Breast epithelium (tissue), 4 donors: Measurements from ENCODE around the gene SAFB. TPM values are rescaled to one million over a fixed set of nuclear protein-coding genes. Genes with fewer than 3 reads are reported as not detected.

Source experiments
- DNase-seq, 2 donors: peaks; one replicate each; pipeline ENCODE4 v3.0.0-alpha.2; 2019; ENCODE audit warnings: low spot score in 2 of 2
- H3K27ac ChIP-seq, 2 donors: fragments of 200-600 bp; sonication (generic) in 1 of 2; one replicate each; pipeline ENCODE4 v1.5.1; 2016 to 2019; ENCODE audit warnings: mild to moderate bottlenecking in 1 of 2
- H3K27me3 ChIP-seq, 2 donors: fragments of 200-600 bp; sonication (generic) in 1 of 2; one replicate each; pipeline versions ENCODE4 v1.5.1 to v1.6.0; 2017 to 2019; ENCODE audit warnings: control low read depth in 1 of 2, mild to moderate bottlenecking in 1 of 2
- H3K36me3 ChIP-seq: fragments of 200-600 bp; one replicate; pipeline ENCODE4 v1.5.1; 2019
- H3K4me1 ChIP-seq, 2 donors: fragments of 200-600 bp; sonication (generic); one replicate each; pipeline ENCODE4 v1.5.1; 2016 to 2019; ENCODE audit warnings: control low read depth in 1 of 2
- H3K4me3 ChIP-seq, 3 donors: fragments of 200-600 bp; sonication (generic); 1 replicate in 2 of 3; 2 replicates in 1 of 3; pipeline ENCODE4 v1.5.1; 2016 to 2019; ENCODE audit warnings: mild to moderate bottlenecking in 3 of 3, moderate library complexity in 2 of 3
- H3K9me3 ChIP-seq, 2 donors: fragments of 200-600 bp; sonication (generic) in 1 of 2; one replicate each; pipeline ENCODE4 v1.5.1; 2016 to 2019; ENCODE audit warnings: control low read depth in 1 of 2
- CTCF ChIP-seq, 3 donors: fragments of 450-650 bp; IDR thresholded peaks; one replicate each; pipeline ENCODE4 v1.5.1; 2016 to 2017; ENCODE audit warnings: antibody characterized with exemption in 3 of 3, mild to moderate bottlenecking in 3 of 3, moderate library complexity in 3 of 3
- POLR2A ChIP-seq: fragments of 450-650 bp; IDR thresholded peaks from one replicate; pipeline ENCODE4 v1.6.1; 2016; ENCODE audit warnings: antibody characterized with exemption, mild to moderate bottlenecking, moderate library complexity
- POLR2AphosphoS5 ChIP-seq, 3 donors: sonication (generic); formaldehyde crosslinking; IDR thresholded peaks; one replicate each; pipeline ENCODE4 v1.6.1; 2017; ENCODE audit warnings: antibody characterized with exemption in 3 of 3
- intact Hi-C: fragments of 100-400 bp; cut with DNase I; formaldehyde crosslinking; loops from one replicate; pipeline ENCODE4 v1.15.1; 2023; ENCODE audit warnings: low total_unique reads
- total RNA-seq, 3 donors: library from RNA; depleted of rRNA; stranded (reverse); fragments of >200 nt; gene quantifications; one replicate each; pipeline ENCODE4 v1.1.0, GENCODE V29; 2016

Gene SAFB
- total RNA-seq, 3 donors from 2014 or later: 64.2 to 112 (median 111) TPM

GRCh38 chr19:5592531-5593342, 30.1 kb upstream of the SAFB start:
- Histone ChIP-seq H3K9me3 (no peaks in the 10 kb centered on the region), H3K27ac (no peak overlapping the region), H3K27me3 (no peaks in the 10 kb centered on the region), H3K4me3 (no peak overlapping the region), H3K4me1 (no peaks in the 10 kb centered on the region), H3K36me3 (peaks cover 36% of the 10 kb centered on the region)
- intact Hi-C loops: no loop called here
- no peak for TF ChIP-seq POLR2A
- TF ChIP-seq POLR2AphosphoS5 (IDR thresholded peaks at IDR 0.05): no peak
- TF ChIP-seq CTCF (IDR thresholded peaks at IDR 0.05): no peak
- no peak for DNase-seq

- no peaks in the 10 kb centered on the region for H3K9me3 ChIP-seq
- no peaks in the 10 kb centered on the region for H3K27me3 ChIP-seq
- H3K27ac ChIP-seq: no peak overlapping the region
- no peak for TF ChIP-seq POLR2A
- TF ChIP-seq POLR2AphosphoS5 (IDR thresholded peaks at IDR 0.05): no peak
- TF ChIP-seq CTCF (IDR thresholded peaks at IDR 0.05): no peak
- intact Hi-C loops: no loop called here
- DNase-seq: no peak
- no peak overlapping the region for H3K4me3 ChIP-seq
- no peaks in the 10 kb centered on the region for H3K4me1 ChIP-seq
- H3K36me3 ChIP-seq: peaks cover 38% of the 10 kb centered on the region
Observed at GRCh38 chr19:5593343-5594255, 29.3 kb upstream of the SAFB start.

- Histone ChIP-seq H3K27me3 (no peaks in the 10 kb centered on the region), H3K36me3 (peaks cover 47% of the 10 kb centered on the region), H3K4me1 (no peaks in the 10 kb centered on the region), H3K9me3 (no peaks in the 10 kb centered on the region), H3K27ac (no peak overlapping the region), H3K4me3 (no peak overlapping the region)
- intact Hi-C loops: no loop called here
- DNase-seq: no peak
- no peak for TF ChIP-seq CTCF (IDR thresholded peaks at IDR 0.05)
- TF ChIP-seq POLR2A: no peak
- no peak for TF ChIP-seq POLR2AphosphoS5 (IDR thresholded peaks at IDR 0.05)
Observed at GRCh38 chr19:5594521-5594950, 28.3 kb upstream of the SAFB start.

GRCh38 chr19:5595129-5595528, 27.8 kb upstream of the SAFB start:
- no peak for TF ChIP-seq CTCF (IDR thresholded peaks at IDR 0.05)
- no peak for TF ChIP-seq POLR2AphosphoS5 (IDR thresholded peaks at IDR 0.05)
- no peak for TF ChIP-seq POLR2A
- Histone ChIP-seq H3K27ac (no peak overlapping the region), H3K4me3 (no peak overlapping the region), H3K9me3 (no peaks in the 10 kb centered on the region), H3K27me3 (no peaks in the 10 kb centered on the region), H3K4me1 (no peaks in the 10 kb centered on the region), H3K36me3 (peaks cover 43% of the 10 kb centered on the region)
- intact Hi-C loops: no loop called here
- DNase-seq: peak in 1 of 2 donors; percentile 69

GRCh38 chr19:5595745-5596144, 27.1 kb upstream of the SAFB start:
- intact Hi-C loops: no loop called here
- H3K4me3 ChIP-seq: no peak overlapping the region
- H3K9me3 ChIP-seq: no peaks in the 10 kb centered on the region
- H3K4me1 ChIP-seq: no peaks in the 10 kb centered on the region
- no peak overlapping the region for H3K27ac ChIP-seq
- H3K36me3 ChIP-seq: peaks cover 41% of the 10 kb centered on the region
- H3K27me3 ChIP-seq: no peaks in the 10 kb centered on the region
- TF ChIP-seq CTCF (IDR thresholded peaks at IDR 0.05) (no peak), POLR2AphosphoS5 (IDR thresholded peaks at IDR 0.05) (no peak), POLR2A (no peak)
- DNase-seq: no peak
